Upper lobe of left lung (tissue), 6 donors: ENCODE data around the gene FOXA3. TPM values are rescaled to one million over a fixed set of nuclear protein-coding genes. Genes with fewer than 3 reads are reported as not detected.
A peak's percentile ranks its signal among the peaks of the same experiment; 100 is the strongest.
"Not testable (repeated sequence)": the region's sequence is repeated elsewhere in the genome, so short reads cannot be mapped to it uniquely, and the experiment has no call there.

Experiments used
- ATAC-seq, 2 donors: fragments of 200-7000 bp; cut with Tn5 transposase; one replicate each; pipeline ENCODE4 v1.9.1; 2022; ENCODE audit warnings: mild to moderate bottlenecking in 2 of 2, moderate library complexity in 2 of 2; ENCODE audit not compliant: low FRiP score in 2 of 2
- DNase-seq, 2 donors: peaks; one replicate each; pipeline ENCODE4 v3.0.0-alpha.2; 2019 to 2020
- H3K27ac ChIP-seq, 4 donors: fragments of 200-600 bp; sonication (generic); one replicate each; pipeline ENCODE4 v1.5.1; 2016 to 2019
- H3K27me3 ChIP-seq, 4 donors: fragments of 200-600 bp; sonication (generic); one replicate each; pipeline ENCODE4 v1.5.1; 2017 to 2019
- H3K36me3 ChIP-seq, 4 donors: fragments of 200-600 bp; sonication (generic); one replicate each; pipeline ENCODE4 v1.5.1; 2016 to 2019
- H3K4me1 ChIP-seq, 4 donors: fragments of 200-600 bp; sonication (generic); one replicate each; pipeline ENCODE4 v1.5.1; 2018 to 2019
- H3K4me3 ChIP-seq, 4 donors: fragments of 200-600 bp; sonication (generic); one replicate each; pipeline ENCODE4 v1.5.1; 2017 to 2019; ENCODE audit warnings: mild to moderate bottlenecking in 2 of 4, moderate library complexity in 1 of 4
- H3K9me3 ChIP-seq, 4 donors: fragments of 200-600 bp; sonication (generic); one replicate each; pipeline ENCODE4 v1.5.1; 2018 to 2019
- EP300 ChIP-seq, 4 donors: sonication (generic); formaldehyde crosslinking; IDR thresholded peaks; one replicate each; pipeline ENCODE4 v1.5.1; 2017; ENCODE audit warnings: antibody characterized with exemption in 4 of 4, control low read depth in 2 of 4
- POLR2A ChIP-seq, 4 donors: fragments of 450-650 bp; IDR thresholded peaks; one replicate each; pipeline ENCODE4 v1.5.1; 2016 to 2017; ENCODE audit warnings: antibody characterized with exemption in 4 of 4, mild to moderate bottlenecking in 2 of 4
- POLR2AphosphoS5 ChIP-seq, 2 donors: sonication (generic); formaldehyde crosslinking; IDR thresholded peaks; one replicate each; pipeline ENCODE4 v1.5.1; 2017; ENCODE audit warnings: antibody characterized with exemption in 2 of 2
- WGBS, 2 donors: methylation state at CpG; one replicate each; pipeline ENCODE4 v1.1.5; 2017 to 2018; 5-methylcytosine and 5-hydroxymethylcytosine counted together
- total RNA-seq, 6 donors: library from RNA; depleted of rRNA in 4 of 6; stranded (reverse); fragments of >200 nt in 4 of 6; gene quantifications; one replicate each; pipeline versions ENCODE4 v1.1.0 to v1.2.1, GENCODE V29; 2016 to 2021
- TF ChIP-seq, protein P1 (sequence below), 6 experiments: fragments of 450-650 bp in 4 of 6; fragments of 200-600 bp in 2 of 6; sonication (generic) in 2 of 6; IDR thresholded peaks; one replicate each; pipeline ENCODE4 v1.5.1; 2016 to 2019; ENCODE audit warnings: antibody characterized with exemption in 6 of 6
- donor health status: DM: no; HTN: no; CAD: no; lungs with moderate emphysema.
- donor health status: DM: no; HTN: yes; CAD: no; lungs with severe emphysema.

Gene FOXA3
- total RNA-seq, 6 donors from 2014 or later = 0.46 to 1.2 (median 0.46) TPM; not detected in 3

- no peak for DNase-seq
- no peak for ATAC-seq
- Histone ChIP-seq H3K36me3 (peaks cover 0 to 13% (median 6%) of the 10 kb centered on the region in 4 donors), H3K4me3 (peak overlapping the region in 3 of 4 donors; percentile 78 to 89 (median 86)), H3K27me3 (peaks cover 0 to 11% (median 5%) of the 10 kb centered on the region in 4 donors), H3K27ac (peak overlapping the region in 1 of 4 donors; percentile 94), H3K9me3 (no peaks in the 10 kb centered on the region), H3K4me1 (peaks cover 17 to 33% (median 27%) of the 10 kb centered on the region in 4 donors)
- TF ChIP-seq POLR2A (IDR thresholded peaks at IDR 0.05) = no peak
- TF ChIP-seq, protein P1, sequence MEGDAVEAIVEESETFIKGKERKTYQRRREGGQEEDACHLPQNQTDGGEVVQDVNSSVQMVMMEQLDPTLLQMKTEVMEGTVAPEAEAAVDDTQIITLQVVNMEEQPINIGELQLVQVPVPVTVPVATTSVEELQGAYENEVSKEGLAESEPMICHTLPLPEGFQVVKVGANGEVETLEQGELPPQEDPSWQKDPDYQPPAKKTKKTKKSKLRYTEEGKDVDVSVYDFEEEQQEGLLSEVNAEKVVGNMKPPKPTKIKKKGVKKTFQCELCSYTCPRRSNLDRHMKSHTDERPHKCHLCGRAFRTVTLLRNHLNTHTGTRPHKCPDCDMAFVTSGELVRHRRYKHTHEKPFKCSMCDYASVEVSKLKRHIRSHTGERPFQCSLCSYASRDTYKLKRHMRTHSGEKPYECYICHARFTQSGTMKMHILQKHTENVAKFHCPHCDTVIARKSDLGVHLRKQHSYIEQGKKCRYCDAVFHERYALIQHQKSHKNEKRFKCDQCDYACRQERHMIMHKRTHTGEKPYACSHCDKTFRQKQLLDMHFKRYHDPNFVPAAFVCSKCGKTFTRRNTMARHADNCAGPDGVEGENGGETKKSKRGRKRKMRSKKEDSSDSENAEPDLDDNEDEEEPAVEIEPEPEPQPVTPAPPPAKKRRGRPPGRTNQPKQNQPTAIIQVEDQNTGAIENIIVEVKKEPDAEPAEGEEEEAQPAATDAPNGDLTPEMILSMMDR (IDR thresholded peaks at IDR 0.05) = no peak
- no peak for TF ChIP-seq EP300 (IDR thresholded peaks at IDR 0.05)
- no peak for TF ChIP-seq POLR2AphosphoS5 (IDR thresholded peaks at IDR 0.05)
- 3 to 4% methylated on average over 22 of the region's 22 CpGs for WGBS, 2 donors
Observed at GRCh38 chr19:45863335-45863839, 739 bp upstream of the FOXA3 start.

DNA sequence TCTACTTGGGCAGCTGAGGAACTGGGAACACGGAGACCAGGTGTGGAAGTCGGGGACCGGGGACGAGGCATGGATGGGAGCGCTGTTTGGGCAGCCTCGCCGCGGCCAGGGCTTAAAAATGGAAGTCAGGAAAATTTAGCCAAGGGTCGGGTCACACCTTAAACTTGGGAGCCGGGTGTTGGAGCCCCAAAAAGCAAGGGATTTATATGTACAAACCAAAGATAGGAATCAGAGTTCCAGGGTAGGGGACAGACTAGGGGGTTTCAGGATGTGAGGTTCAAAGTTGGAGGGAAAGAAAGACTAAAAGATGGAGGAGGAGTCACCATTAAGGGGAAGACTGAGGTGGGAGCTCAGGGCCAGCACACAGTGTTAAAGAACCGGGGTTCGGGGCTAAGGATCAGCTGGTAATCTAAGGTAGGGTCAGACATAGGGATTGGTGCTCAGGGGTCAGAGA is 530 bp downstream of the FOXA3 start:
- TF ChIP-seq POLR2A (IDR thresholded peaks at IDR 0.05) = no peak
- no peak for TF ChIP-seq POLR2AphosphoS5 (IDR thresholded peaks at IDR 0.05)
- TF ChIP-seq, protein P1 (IDR thresholded peaks at IDR 0.05) = no peak
- no peak for TF ChIP-seq EP300 (IDR thresholded peaks at IDR 0.05)
- H3K27me3 ChIP-seq = peaks cover 0 to 11% (median 5%) of the 10 kb centered on the region in 4 donors
- H3K27ac ChIP-seq = no peak overlapping the region
- DNase-seq (no peak), ATAC-seq (no peak)
- 40 to 49% methylated on average over 12 of the region's 12 CpGs for WGBS, 2 donors
- H3K36me3 ChIP-seq = peaks cover 0 to under 1% (median under 1%) of the 10 kb centered on the region in 4 donors
- H3K4me1 ChIP-seq = peaks cover 17 to 33% (median 27%) of the 10 kb centered on the region in 4 donors
- H3K9me3 ChIP-seq = no peaks in the 10 kb centered on the region
- H3K4me3 ChIP-seq = peak overlapping the region in 3 of 4 donors; percentile 78 to 89 (median 86)

DNA sequence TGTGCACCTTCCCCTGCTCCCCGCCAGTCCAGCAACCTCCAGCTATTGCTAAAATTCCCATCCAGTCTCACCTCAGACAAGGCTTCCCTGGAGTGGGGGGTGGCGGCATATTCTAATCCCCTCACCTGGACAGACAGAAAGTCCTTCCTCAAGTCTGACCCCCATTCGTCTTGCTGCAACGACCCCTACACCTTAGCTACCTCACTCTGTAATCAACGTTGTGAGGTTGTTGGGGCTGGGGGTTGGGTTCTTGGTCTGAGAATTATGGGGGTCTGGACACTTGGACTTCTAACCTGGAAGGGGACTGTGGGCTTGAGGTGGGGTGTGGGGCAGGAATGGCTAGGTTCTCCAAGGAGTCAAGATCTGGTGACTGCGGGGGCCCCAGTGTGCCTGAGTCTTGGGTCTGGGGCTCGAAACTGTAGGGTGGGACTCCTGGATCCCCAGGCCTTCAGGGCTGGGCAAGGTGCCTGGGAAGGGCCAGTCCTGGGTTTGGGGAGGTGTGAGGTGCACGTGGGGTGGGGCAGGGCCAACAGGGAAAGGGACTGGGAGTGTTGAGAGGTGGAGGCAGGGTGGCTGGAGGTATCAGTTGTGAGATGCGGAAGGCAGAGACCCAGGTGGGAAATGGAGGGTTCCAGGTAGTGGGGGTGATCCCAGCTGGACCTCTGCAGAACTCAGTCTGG is 1.3 kb downstream of the FOXA3 start:
- H3K9me3 ChIP-seq = no peaks in the 10 kb centered on the region
- TF ChIP-seq POLR2A (IDR thresholded peaks at IDR 0.05) = no peak
- TF ChIP-seq EP300 (IDR thresholded peaks at IDR 0.05) = no peak
- TF ChIP-seq, protein P1 (IDR thresholded peaks at IDR 0.05) = no peak
- TF ChIP-seq POLR2AphosphoS5 (IDR thresholded peaks at IDR 0.05) = no peak
- H3K36me3 ChIP-seq = no peaks in the 10 kb centered on the region
- peaks cover 0 to 11% (median 5%) of the 10 kb centered on the region in 4 donors for H3K27me3 ChIP-seq
- ATAC-seq = no peak
- WGBS, 2 donors = 73 to 79% methylated on average over 7 to 9 of the region's 9 CpGs
- peaks cover 17 to 33% (median 27%) of the 10 kb centered on the region in 4 donors for H3K4me1 ChIP-seq
- DNase-seq = no peak
- no peak overlapping the region for H3K4me3 ChIP-seq
- no peak overlapping the region for H3K27ac ChIP-seq

- WGBS, 2 donors = 71 to 80% methylated on average over 7 to 10 of the region's 11 CpGs
- peaks cover 14 to 22% (median 18%) of the 10 kb centered on the region in 4 donors for H3K4me1 ChIP-seq
- H3K4me3 ChIP-seq = no peak overlapping the region
- TF ChIP-seq POLR2A (IDR thresholded peaks at IDR 0.05) (no peak), POLR2AphosphoS5 (IDR thresholded peaks at IDR 0.05) (no peak), EP300 (IDR thresholded peaks at IDR 0.05) (no peak)
- TF ChIP-seq, protein P1 (IDR thresholded peaks at IDR 0.05) = no peak
- H3K27me3 ChIP-seq = peaks cover 0 to 11% (median 5%) of the 10 kb centered on the region in 4 donors
- H3K36me3 ChIP-seq = no peaks in the 10 kb centered on the region
- no peaks in the 10 kb centered on the region for H3K9me3 ChIP-seq
- DNase-seq (no peak), ATAC-seq (no peak)
- no peak overlapping the region for H3K27ac ChIP-seq
Observed at GRCh38 chr19:45866400-45867176, 2.5 kb downstream of the FOXA3 start.

- WGBS, 2 donors = 78 to 83% methylated on average over 4 of the region's 4 CpGs
- ATAC-seq, H3K9me3 ChIP-seq, H3K36me3 ChIP-seq, DNase-seq, H3K4me3 ChIP-seq, H3K27ac ChIP-seq: not testable (repeated sequence)
- peaks cover 0 to 11% (median 5%) of the 10 kb centered on the region in 4 donors for H3K27me3 ChIP-seq
- peaks cover 8 to 16% (median 12%) of the 10 kb centered on the region in 4 donors for H3K4me1 ChIP-seq
Observed at GRCh38 chr19:45867241-45867640, 3.1 kb downstream of the FOXA3 start.
